ENCODE results near the gene CHRNB1.

- no peak for TF ChIP-seq POLR2A (IDR thresholded peaks at IDR 0.05)
- TF ChIP-seq CTCF (IDR thresholded peaks at IDR 0.05), result no peak
Observed at GRCh38 chr17:7476951-7477350, 32.1 kb downstream of the CHRNB1 start.

Measured in lower leg skin (tissue), 3 donors.